Keratinocyte (primary cell): ENCODE measurements around the gene RIOK1. TPM values are rescaled to one million over a fixed set of nuclear protein-coding genes. Genes with fewer than 3 reads are reported as not detected.

ENCODE experiments used
- DNase-seq: peaks from one replicate; pipeline ENCODE4 v3.0.0-alpha.2; 2011; ENCODE audit warnings: low read depth, missing footprints, low spot score
- FAIRE-seq: peaks from 2 replicates; lab custom pipeline; 2011; peaks lifted over from hg19 to GRCh38; lab: Jason Lieb, UNC
- H2AFZ ChIP-seq: 2 replicates; pipeline ENCODE4 v1.6.0; 2012; ENCODE audit warnings: low read length, control low read depth, inconsistent platforms; ENCODE audit not compliant: control insufficient read depth
- H3K27ac ChIP-seq: 2 replicates; pipeline ENCODE4 v1.5.1; 2011; ENCODE audit warnings: low read length; ENCODE audit not compliant: control insufficient read depth, insufficient read depth
- H3K27me3 ChIP-seq: 3 replicates; pipeline ENCODE4 v1.6.0; 2011; ENCODE audit warnings: low read length; ENCODE audit not compliant: control insufficient read depth, insufficient read depth; ENCODE audit errors: extremely low read depth
- H3K36me3 ChIP-seq, 2 experiments: 2 replicates in 1 of 2; 3 replicates in 1 of 2; pipeline ENCODE4 v1.5.1; 2011; ENCODE audit warnings: low read length in 2 of 2, mild to moderate bottlenecking in 1 of 2; ENCODE audit not compliant: control insufficient read depth in 2 of 2, insufficient read depth in 2 of 2; ENCODE audit errors: extremely low read depth in 1 of 2
- H3K4me1 ChIP-seq: 3 replicates; pipeline ENCODE4 v1.5.1; 2011; ENCODE audit warnings: low read length; ENCODE audit not compliant: control insufficient read depth, insufficient read depth; ENCODE audit errors: extremely low read depth
- H3K4me2 ChIP-seq: 3 replicates; pipeline ENCODE4 v1.6.0; 2011; ENCODE audit warnings: low read depth, low read length; ENCODE audit not compliant: control insufficient read depth, insufficient read depth; ENCODE audit errors: extremely low read depth
- H3K4me3 ChIP-seq, 3 experiments: fragments of 200-600 bp in 1 of 3; sonication (generic) in 1 of 3; 2 replicates in 2 of 3; 3 replicates in 1 of 3; pipeline ENCODE4 v1.5.1; 2011 to 2016; ENCODE audit warnings: low read length in 3 of 3, mild to moderate bottlenecking in 3 of 3, control low read depth in 2 of 3, inconsistent platforms in 1 of 3, low read depth in 1 of 3, mixed read lengths in 1 of 3, mixed run types in 1 of 3, moderate library complexity in 1 of 3; ENCODE audit not compliant: control insufficient read depth in 2 of 3, insufficient read depth in 2 of 3; ENCODE audit errors: extremely low read depth in 1 of 3
- H3K79me2 ChIP-seq: 2 replicates; pipeline ENCODE4 v1.6.0; 2012; ENCODE audit warnings: low read length; ENCODE audit not compliant: control insufficient read depth, insufficient read depth
- H3K9ac ChIP-seq: 3 replicates; pipeline ENCODE4 v1.6.0; 2011; ENCODE audit warnings: low read length; ENCODE audit not compliant: control insufficient read depth, insufficient read depth; ENCODE audit errors: extremely low read depth
- H3K9me1 ChIP-seq: 3 replicates; pipeline ENCODE4 v1.6.0; 2011; ENCODE audit warnings: low read length; ENCODE audit not compliant: control insufficient read depth, insufficient read depth; ENCODE audit errors: extremely low read depth
- H3K9me3 ChIP-seq: 2 replicates; pipeline ENCODE4 v1.5.1; 2012; ENCODE audit warnings: low read depth, low read length; ENCODE audit not compliant: control insufficient read depth
- H4K20me1 ChIP-seq: 3 replicates; pipeline ENCODE4 v1.6.0; 2011; ENCODE audit warnings: low read length; ENCODE audit not compliant: control insufficient read depth, insufficient read depth; ENCODE audit errors: extremely low read depth
- CTCF ChIP-seq, 3 experiments: IDR thresholded peaks in 1 of 3; conservative IDR thresholded peaks in 1 of 3; optimal IDR thresholded peaks in 1 of 3; 2 replicates in 2 of 3; 3 replicates in 1 of 3; pipeline versions ENCODE3 to v1.5.1; 2011; ENCODE audit warnings: low read length in 3 of 3, mild to moderate bottlenecking in 3 of 3, moderate library complexity in 2 of 3, control low read depth in 1 of 3, inconsistent platforms in 1 of 3; ENCODE audit not compliant: insufficient read depth in 2 of 3; ENCODE audit errors: extremely low read depth in 1 of 3
- EZH2 ChIP-seq: IDR thresholded peaks from one replicate; pipeline ENCODE4 v1.6.1; 2012; ENCODE audit warnings: inconsistent platforms, mild to moderate bottlenecking, low read length, moderate library complexity
- dilution Hi-C: fragments of 300-500 bp; cut with MboI; formaldehyde crosslinking; loops from one replicate; pipeline ENCODE4 v1.7.0; 2020; ENCODE audit warnings: low sequenced_read_pairs; ENCODE audit not compliant: extremely low pct_ligation_motif_present
- polyA plus RNA-seq, 5 experiments: library from polyadenylated mRNA; depleted of rRNA in 3 of 5; stranded (reverse) in 3 of 5; stranded (forward) in 1 of 5; unstranded in 1 of 5; fragments of >200 nt; gene quantifications; 1 replicate in 1 of 5; 2 replicates in 3 of 5; 3 replicates in 1 of 5; pipeline versions ENCODE4 v1.2.1 to v1.2.3, GENCODE V29; 2011 to 2012; ENCODE audit warnings: missing spikeins in 2 of 5, low read depth in 1 of 5, low replicate concordance in 1 of 5

Gene RIOK1
- polyA plus RNA-seq, 1 donor (not counting 4 experiments of a cell fraction or from before 2014, with no cell fraction given) = 11.7 TPM

GRCh38 chr6:7424967-7425807 is 35.6 kb downstream of the RIOK1 start:
- Histone ChIP-seq H3K9me3 (no peaks in the 10 kb centered on the region), H3K27ac (no peak overlapping the region), H3K4me3 (no peak overlapping the region), H4K20me1 (no peaks in the 10 kb centered on the region), H3K9ac (no peak overlapping the region), H3K4me2 (no peak overlapping the region), H3K79me2 (no peaks in the 10 kb centered on the region), H3K4me1 (peaks cover 4% of the 10 kb centered on the region), H3K27me3 (no peaks in the 10 kb centered on the region), H3K36me3 (no peaks in the 10 kb centered on the region), H3K9me1 (no peaks in the 10 kb centered on the region), H2AFZ (no peak overlapping the region)
- TF ChIP-seq CTCF (optimal IDR thresholded peaks at IDR 0.05 in 1 of 3, IDR thresholded peaks at IDR 0.05 in 1 of 3, conservative IDR thresholded peaks at IDR 0.05 in 1 of 3; ENCODE audit: extremely low read depth in 1 of 3, insufficient read depth in 2 of 3, low read length in 3 of 3) (peak; percentile 54 to 71 (median 70)), EZH2 (no peak)
- dilution Hi-C loops = loop anchor here (25.0 kb wide), 1 partner anchor 162 kb away; the partner anchor contains the start of gene SNRNP48
- FAIRE-seq (peak; percentile 63), DNase-seq (peak; percentile 66)

- H3K79me2 ChIP-seq = no peaks in the 10 kb centered on the region
- H3K27me3 ChIP-seq = no peaks in the 10 kb centered on the region
- no peaks in the 10 kb centered on the region for H3K9me3 ChIP-seq
- no peak for TF ChIP-seq CTCF (optimal IDR thresholded peaks at IDR 0.05 in 1 of 3, IDR thresholded peaks at IDR 0.05 in 1 of 3, conservative IDR thresholded peaks at IDR 0.05 in 1 of 3; ENCODE audit: extremely low read depth in 1 of 3, insufficient read depth in 2 of 3, low read length in 3 of 3)
- no peak for TF ChIP-seq EZH2
- no peak overlapping the region for H3K4me3 ChIP-seq
- no peaks in the 10 kb centered on the region for H3K9me1 ChIP-seq
- no peaks in the 10 kb centered on the region for H4K20me1 ChIP-seq
- H3K27ac ChIP-seq = no peak overlapping the region
- peaks cover 4% of the 10 kb centered on the region for H3K4me1 ChIP-seq
- no peaks in the 10 kb centered on the region for H3K36me3 ChIP-seq
- DNase-seq (no peak), FAIRE-seq (no peak)
- no peak overlapping the region for H3K9ac ChIP-seq
- no peak overlapping the region for H2AFZ ChIP-seq
- dilution Hi-C loops = no loop called here
- no peak overlapping the region for H3K4me2 ChIP-seq
Measured at GRCh38 chr6:7425808-7426190, 36.2 kb downstream of the RIOK1 start.
